ENCODE results near the gene MCU. TPM values are rescaled to one million over a fixed set of nuclear protein-coding genes. Genes with fewer than 3 reads are reported as not detected.
"Not testable (repeated sequence)": the region's sequence is repeated elsewhere in the genome, so short reads cannot be mapped to it uniquely, and the experiment has no call there.

MCU gene
- total RNA-seq, 3 donors from 2014 or later (not counting 1 experiment from before 2014, with no cell fraction given), result 13.1 to 15.6 (median 14.1) TPM

- Mint-ChIP-seq H3K27me3 (ENCODE audit: low read depth in 2 of 2) (peaks cover 16 to 43% of the 10 kb centered on the region in 2 donors), H3K36me3 (peaks cover 21% of the 10 kb centered on the region)
- WGBS (ENCODE audit: insufficient coverage), result 78% methylated on average over 2 of the region's 2 CpGs
- H3K4me3 Mint-ChIP-seq; H3K4me1 ChIP-seq (ENCODE audit: control insufficient read depth, insufficient read depth, low read length); H3K4me1 Mint-ChIP-seq; H3K36me3 ChIP-seq (ENCODE audit: control insufficient read depth, insufficient read depth, low read length); ATAC-seq; intact Hi-C loops (cut with micrococcal nuclease); H3K27me3 ChIP-seq (ENCODE audit: control insufficient read depth, insufficient read depth, low read length); H3K4me3 ChIP-seq (ENCODE audit: low read length); H3K27ac ChIP-seq (ENCODE audit: low read length); DNase-seq; H3K9me3 Mint-ChIP-seq; H3K9me3 ChIP-seq (ENCODE audit: control insufficient read depth, insufficient read depth, low read length); H3K27ac Mint-ChIP-seq: not testable (repeated sequence)
These were observed 225.9 kb downstream of the MCU start for GRCh38 chr10:72917803-72918332.

- peaks cover 2 to 6% of the 10 kb centered on the region in 2 donors for H3K9me3 Mint-ChIP-seq
- no peaks in the 10 kb centered on the region for H3K4me1 ChIP-seq (ENCODE audit: control insufficient read depth, insufficient read depth, low read length)
- H3K27me3 ChIP-seq (ENCODE audit: control insufficient read depth, insufficient read depth, low read length), result no peaks in the 10 kb centered on the region
- H3K9me3 ChIP-seq (ENCODE audit: control insufficient read depth, insufficient read depth, low read length), result no peaks in the 10 kb centered on the region
- H3K4me3 ChIP-seq (ENCODE audit: low read length), result no peak overlapping the region
- TF ChIP-seq CTCF (IDR thresholded peaks at IDR 0.05), result no peak
- H3K4me1 Mint-ChIP-seq, result no peaks in the 10 kb centered on the region
- H3K36me3 ChIP-seq (ENCODE audit: control insufficient read depth, insufficient read depth, low read length), result no peaks in the 10 kb centered on the region
- peaks cover 21% of the 10 kb centered on the region for H3K36me3 Mint-ChIP-seq
- H3K4me3 Mint-ChIP-seq, result no peak overlapping the region
- ATAC-seq, result no peak
- DNase-seq, result no peak
- no peak overlapping the region for H3K27ac Mint-ChIP-seq
- WGBS (ENCODE audit: insufficient coverage), result 89% methylated on average over 8 of the region's 8 CpGs
- H3K27me3 Mint-ChIP-seq (ENCODE audit: low read depth in 2 of 2), result peaks cover 16 to 43% of the 10 kb centered on the region in 2 donors
- H3K27ac ChIP-seq (ENCODE audit: low read length), result no peak overlapping the region
- intact Hi-C loops (cut with micrococcal nuclease), result no loop called here
These were observed 226.4 kb downstream of the MCU start for GRCh38 chr10:72918352-72918751.

- H3K36me3 ChIP-seq (ENCODE audit: control insufficient read depth, insufficient read depth, low read length); H3K4me3 Mint-ChIP-seq; ATAC-seq; H3K4me3 ChIP-seq (ENCODE audit: low read length); H3K4me1 ChIP-seq (ENCODE audit: control insufficient read depth, insufficient read depth, low read length); DNase-seq; H3K9me3 Mint-ChIP-seq; H3K27ac ChIP-seq (ENCODE audit: low read length); H3K27me3 ChIP-seq (ENCODE audit: control insufficient read depth, insufficient read depth, low read length); H3K27ac Mint-ChIP-seq; intact Hi-C loops (cut with micrococcal nuclease); H3K9me3 ChIP-seq (ENCODE audit: control insufficient read depth, insufficient read depth, low read length); H3K4me1 Mint-ChIP-seq: not testable (repeated sequence)
- peaks cover 17 to 43% of the 10 kb centered on the region in 2 donors for H3K27me3 Mint-ChIP-seq (ENCODE audit: low read depth in 2 of 2)
- WGBS (ENCODE audit: insufficient coverage), result 92% methylated on average over 1 of the region's 1 CpG
- H3K36me3 Mint-ChIP-seq, result peaks cover 21% of the 10 kb centered on the region
These were observed 229.3 kb downstream of the MCU start for GRCh38 chr10:72921147-72921683.

DNA sequence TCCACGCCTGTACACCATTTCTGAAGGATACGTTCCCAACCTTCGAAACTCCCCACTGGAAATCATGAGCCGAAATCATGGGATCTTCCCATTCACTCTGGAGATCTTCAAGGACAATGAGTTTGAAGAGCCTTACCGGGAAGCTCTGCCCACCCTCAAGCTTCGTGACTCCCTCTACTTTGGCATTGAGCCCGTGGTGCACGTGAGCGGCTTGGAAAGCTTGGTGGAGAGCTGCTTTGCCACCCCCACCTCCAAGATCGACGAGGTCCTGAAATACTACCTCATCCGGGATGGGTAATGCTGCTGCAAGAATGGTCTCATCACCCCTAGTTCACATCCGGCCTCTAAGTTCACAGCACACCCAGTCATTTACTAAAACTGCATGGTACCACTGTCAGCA lies 232.4 kb downstream of the MCU start:
- no peak for ATAC-seq
- no peak for DNase-seq
- no peak overlapping the region for H3K27ac Mint-ChIP-seq
- H3K4me1 Mint-ChIP-seq, result no peaks in the 10 kb centered on the region
- H3K27me3 Mint-ChIP-seq (ENCODE audit: low read depth in 2 of 2), result peaks cover 12 to 36% of the 10 kb centered on the region in 2 donors
- Histone ChIP-seq H3K4me1 (ENCODE audit: control insufficient read depth, insufficient read depth, low read length) (no peaks in the 10 kb centered on the region), H3K27ac (ENCODE audit: low read length) (no peak overlapping the region), H3K9me3 (ENCODE audit: control insufficient read depth, insufficient read depth, low read length) (no peaks in the 10 kb centered on the region), H3K4me3 (ENCODE audit: low read length) (no peak overlapping the region), H3K27me3 (ENCODE audit: control insufficient read depth, insufficient read depth, low read length) (no peaks in the 10 kb centered on the region), H3K36me3 (ENCODE audit: control insufficient read depth, insufficient read depth, low read length) (no peaks in the 10 kb centered on the region)
- H3K36me3 Mint-ChIP-seq, result peaks cover 21% of the 10 kb centered on the region
- intact Hi-C loops (cut with micrococcal nuclease), result no loop called here
- TF ChIP-seq CTCF (IDR thresholded peaks at IDR 0.05), result no peak
- WGBS (ENCODE audit: insufficient coverage), result 93% methylated on average over 13 of the region's 13 CpGs
- no peak overlapping the region for H3K4me3 Mint-ChIP-seq
- peaks cover 2 to 6% of the 10 kb centered on the region in 2 donors for H3K9me3 Mint-ChIP-seq

Data from natural killer cell (primary cell).